AG10803 (cell line): ENCODE measurements around the gene PDZD8.
A peak's percentile ranks its signal among the peaks of the same experiment; 100 is the strongest.

Experiments
- DNase-seq: peaks from one replicate; pipeline ENCODE4 v3.0.0; 2010; ENCODE audit warnings: low read depth
- H3K4me3 ChIP-seq: 2 replicates; pipeline ENCODE4 v1.5.1; 2011; ENCODE audit warnings: mild to moderate bottlenecking, low read length, control low read depth
- TF ChIP-seq, protein P1 (sequence below): conservative IDR thresholded peaks from 2 replicates; pipeline ENCODE4 v1.5.1; 2011; ENCODE audit warnings: mild to moderate bottlenecking, low read length, control low read depth, inconsistent platforms

The PDZD8 gene

DNA sequence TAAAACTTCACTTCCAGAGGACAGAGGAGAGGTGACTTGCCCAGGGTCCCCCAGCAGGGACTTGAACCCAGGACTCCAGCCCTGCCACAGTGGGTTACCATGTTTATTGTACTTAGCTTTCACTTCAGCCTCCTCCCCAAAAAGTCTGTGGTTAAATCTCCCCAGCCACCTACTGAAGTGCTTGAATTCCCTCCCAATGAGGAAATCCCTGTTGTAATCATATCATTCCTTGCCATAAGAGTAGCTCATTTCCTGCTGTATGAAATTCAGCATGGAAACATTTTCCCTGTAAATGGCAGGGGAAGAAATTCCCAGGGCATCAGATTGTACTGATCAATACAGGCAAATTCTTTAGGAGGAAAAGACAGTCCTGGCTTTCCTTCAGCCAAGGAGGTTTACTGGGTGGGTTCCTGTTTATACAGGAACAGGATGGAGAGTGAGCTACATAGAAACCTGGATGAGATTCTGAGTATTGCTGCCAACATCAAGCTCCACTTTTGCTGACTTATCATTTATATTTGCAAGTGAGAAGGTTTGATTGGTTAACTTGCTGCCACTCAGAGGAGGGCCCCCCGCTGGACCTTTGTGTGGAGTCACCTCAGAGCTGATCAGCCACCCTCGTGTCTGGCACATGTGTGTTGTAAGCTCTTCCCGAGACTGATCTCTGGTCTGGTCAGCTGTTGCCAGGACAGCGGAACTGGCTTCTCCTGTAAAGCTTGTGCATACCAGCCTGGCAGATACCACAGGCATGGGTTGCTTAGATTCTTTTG lies 16.4 kb upstream of the PDZD8 start:
- TF ChIP-seq, protein P1, sequence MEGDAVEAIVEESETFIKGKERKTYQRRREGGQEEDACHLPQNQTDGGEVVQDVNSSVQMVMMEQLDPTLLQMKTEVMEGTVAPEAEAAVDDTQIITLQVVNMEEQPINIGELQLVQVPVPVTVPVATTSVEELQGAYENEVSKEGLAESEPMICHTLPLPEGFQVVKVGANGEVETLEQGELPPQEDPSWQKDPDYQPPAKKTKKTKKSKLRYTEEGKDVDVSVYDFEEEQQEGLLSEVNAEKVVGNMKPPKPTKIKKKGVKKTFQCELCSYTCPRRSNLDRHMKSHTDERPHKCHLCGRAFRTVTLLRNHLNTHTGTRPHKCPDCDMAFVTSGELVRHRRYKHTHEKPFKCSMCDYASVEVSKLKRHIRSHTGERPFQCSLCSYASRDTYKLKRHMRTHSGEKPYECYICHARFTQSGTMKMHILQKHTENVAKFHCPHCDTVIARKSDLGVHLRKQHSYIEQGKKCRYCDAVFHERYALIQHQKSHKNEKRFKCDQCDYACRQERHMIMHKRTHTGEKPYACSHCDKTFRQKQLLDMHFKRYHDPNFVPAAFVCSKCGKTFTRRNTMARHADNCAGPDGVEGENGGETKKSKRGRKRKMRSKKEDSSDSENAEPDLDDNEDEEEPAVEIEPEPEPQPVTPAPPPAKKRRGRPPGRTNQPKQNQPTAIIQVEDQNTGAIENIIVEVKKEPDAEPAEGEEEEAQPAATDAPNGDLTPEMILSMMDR: no peak
- H3K4me3 ChIP-seq: no peak overlapping the region
- peak; percentile 79 for DNase-seq

DNA sequence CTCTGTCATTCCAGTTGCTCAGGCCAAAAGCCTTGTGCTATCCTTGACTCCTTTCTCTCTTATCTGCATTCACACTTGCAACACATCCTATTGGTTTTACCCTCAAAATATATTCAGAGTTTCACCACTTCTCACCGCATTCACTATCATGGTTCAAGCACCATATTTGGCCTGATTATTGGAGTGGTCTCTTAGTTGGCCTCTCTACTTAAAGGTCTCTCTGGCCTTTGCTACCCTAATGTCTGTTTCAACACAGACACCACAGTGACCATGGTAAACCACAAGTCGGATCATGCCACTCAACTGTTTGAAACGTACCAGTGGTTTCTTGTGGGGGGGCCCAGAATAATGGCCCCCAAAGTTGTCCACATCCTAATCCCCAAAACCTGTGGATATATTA lies 15.2 kb upstream of the PDZD8 start:
- no peak for DNase-seq
- TF ChIP-seq, protein P1: no peak
- no peak overlapping the region for H3K4me3 ChIP-seq

DNA sequence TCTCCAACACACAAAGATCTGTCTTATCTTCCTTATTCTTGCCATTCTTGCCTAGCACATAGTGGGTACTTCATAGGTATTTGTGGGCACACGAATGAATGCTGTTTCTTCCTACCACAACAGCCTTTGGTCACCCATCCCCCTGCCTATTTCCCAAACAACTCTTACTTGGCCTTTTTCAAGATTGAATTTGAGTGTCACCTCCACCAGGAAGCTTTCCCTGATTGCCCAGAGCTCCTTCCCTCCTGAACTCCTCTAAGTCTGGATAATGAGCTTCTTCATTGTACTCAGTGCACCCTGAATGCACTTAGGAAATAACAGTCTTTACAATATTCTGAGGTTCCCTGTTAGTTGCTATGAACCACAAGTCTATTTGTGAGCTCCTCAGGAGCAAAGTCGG lies 11.6 kb upstream of the PDZD8 start:
- TF ChIP-seq, protein P1: no peak
- no peak overlapping the region for H3K4me3 ChIP-seq
- DNase-seq: no peak

DNA sequence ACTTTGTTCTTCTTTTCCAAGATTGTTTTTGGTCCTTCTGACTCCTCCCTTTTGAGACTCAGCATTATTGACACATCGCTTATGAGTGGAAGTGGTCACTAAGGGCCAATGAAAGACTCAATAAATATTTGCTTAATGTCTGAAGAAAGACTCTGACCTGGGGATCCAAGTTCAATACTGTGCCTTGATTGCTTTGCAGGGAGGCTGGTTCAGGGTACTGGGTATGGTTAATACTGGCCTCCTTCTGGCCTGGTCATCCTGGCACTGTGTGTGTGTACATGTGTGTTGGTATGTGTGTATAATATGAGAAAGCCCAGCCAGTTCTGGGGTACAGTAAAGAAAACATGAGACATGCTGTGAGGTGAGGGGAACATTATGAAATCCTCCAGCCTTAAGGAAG lies 7.6 kb upstream of the PDZD8 start:
- TF ChIP-seq, protein P1: no peak

DNA sequence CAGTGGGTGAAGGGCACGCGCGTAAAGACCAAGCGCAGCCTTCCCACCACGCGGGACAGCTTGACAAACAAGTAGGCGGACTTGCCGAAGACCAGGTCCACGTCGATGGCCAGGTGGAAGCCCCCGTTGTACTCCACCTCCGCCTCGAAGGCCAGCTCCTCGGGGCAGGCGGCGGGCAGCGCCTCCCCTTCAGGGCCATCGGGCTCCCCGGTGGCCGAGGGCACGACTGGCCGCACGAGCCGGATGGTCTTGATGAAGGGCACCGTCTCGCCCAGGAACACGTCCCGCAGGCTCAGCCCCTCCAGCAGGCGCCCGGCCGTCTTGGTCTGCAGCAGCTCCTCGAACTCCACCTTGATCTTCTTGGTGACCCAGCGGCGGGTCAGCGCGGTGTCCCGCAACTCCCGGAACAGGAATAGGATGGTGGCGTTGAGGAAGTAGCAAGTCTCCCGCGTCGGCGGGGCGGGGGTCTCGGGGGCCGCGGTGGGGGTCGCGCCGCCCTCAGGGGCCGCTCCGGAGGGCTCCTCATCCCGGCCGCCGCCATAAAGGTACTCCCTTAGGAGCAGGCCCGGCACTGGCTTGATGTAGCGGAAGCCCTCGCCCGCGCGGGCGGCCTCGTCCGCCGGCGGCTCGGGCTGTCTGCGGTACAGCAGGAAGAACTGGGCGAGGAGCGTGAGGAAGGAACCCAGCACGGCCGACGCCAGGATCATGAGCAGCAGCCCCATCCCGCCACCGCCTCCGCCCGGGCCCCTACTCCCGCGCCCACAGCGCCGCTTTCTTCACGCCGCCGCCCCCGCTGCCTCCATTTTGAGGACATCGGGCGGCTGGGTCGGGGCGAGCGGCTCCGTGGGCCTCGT lies 507 bp downstream of the PDZD8 start:
- peak overlapping the region; percentile 90 for H3K4me3 ChIP-seq
- peak; percentile 36 for DNase-seq
- TF ChIP-seq, protein P1: no peak

More for the DNA sequence above, 7.6 kb upstream of the PDZD8 start:
- DNase-seq: no peak
- no peak overlapping the region for H3K4me3 ChIP-seq

DNA sequence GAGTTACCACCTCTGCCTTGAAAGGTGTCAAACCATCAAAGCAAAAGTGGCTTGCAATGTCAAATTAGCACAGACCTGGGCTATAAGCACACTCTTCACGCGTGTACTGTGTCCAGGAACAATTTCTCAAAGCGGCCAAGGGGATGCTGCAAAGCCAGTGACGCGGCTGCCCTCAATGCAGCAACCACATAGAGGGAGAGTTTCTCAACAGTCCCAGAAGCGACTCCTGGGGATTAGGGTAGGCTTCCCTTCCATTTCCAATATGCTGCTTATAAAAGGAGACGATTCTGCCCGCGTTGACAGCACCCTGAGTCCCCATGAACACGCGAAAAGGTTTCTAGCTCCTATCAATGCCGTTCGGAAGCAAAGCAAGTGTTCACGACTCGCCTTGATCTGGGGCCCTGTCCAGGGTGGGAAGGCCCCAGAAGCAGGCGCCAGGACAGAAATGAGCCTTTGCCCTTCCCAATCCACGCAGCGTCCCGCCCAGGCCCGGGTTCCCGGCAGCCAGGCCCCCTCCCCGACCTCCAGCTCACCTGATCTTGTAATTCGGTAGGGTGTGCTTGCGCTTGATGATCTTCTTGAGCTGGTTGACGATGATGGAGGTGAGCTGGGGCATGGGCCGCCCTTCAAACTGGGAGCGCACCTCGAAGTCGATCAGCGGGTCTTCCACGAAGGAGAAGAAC lies 1.3 kb downstream of the PDZD8 start:
- peak overlapping the region; percentile 90 for H3K4me3 ChIP-seq
- peak; percentile 45 for DNase-seq
- TF ChIP-seq, protein P1: no peak
